ENCODE results near the gene TRIM50.
"Not testable (repeated sequence)": the region's sequence is repeated elsewhere in the genome, so short reads cannot be mapped to it uniquely, and the experiment has no call there.

Gene TRIM50

GRCh38 chr7:73311421-73311820 is 16.5 kb downstream of the TRIM50 start:
- DNase-seq, result not testable (repeated sequence)

GRCh38 chr7:73308665-73309214 is 19.1 kb downstream of the TRIM50 start, which contains the start of gene NSUN5:
NSUN5 (minus strand) TSS chr7:73308826; CDS start chr7:73308790, 36 bp downstream.
- peak; percentile 68 to 71 for DNase-seq

- no peak for DNase-seq
Measured at GRCh38 chr7:73308074-73308664, 19.7 kb downstream of the TRIM50 start.

- DNase-seq, result no peak
Measured at GRCh38 chr7:73307436-73307835, 20.4 kb downstream of the TRIM50 start.

- DNase-seq, result peak; percentile 46 to 48
Measured at GRCh38 chr7:73304612-73305387, 23.1 kb downstream of the TRIM50 start.

GRCh38 chr7:73304071-73304470 is 23.8 kb downstream of the TRIM50 start:
- DNase-seq, result no peak

GRCh38 chr7:73303546-73303945 is 24.3 kb downstream of the TRIM50 start:
- DNase-seq, result no peak

- DNase-seq, result not testable (repeated sequence)
Measured at GRCh38 chr7:73302846-73303245, 25.0 kb downstream of the TRIM50 start.

GRCh38 chr7:73301108-73301507 is 26.8 kb downstream of the TRIM50 start:
- DNase-seq, result not testable (repeated sequence)

- not testable (repeated sequence) for DNase-seq
Measured at GRCh38 chr7:73299812-73300211, 28.1 kb downstream of the TRIM50 start.

GRCh38 chr7:73297706-73298105 is 30.2 kb downstream of the TRIM50 start:
- not testable (repeated sequence) for DNase-seq

GRCh38 chr7:73297235-73297634 is 30.6 kb downstream of the TRIM50 start:
- not testable (repeated sequence) for DNase-seq

- DNase-seq, result not testable (repeated sequence)
Measured at GRCh38 chr7:73277210-73277609, 50.7 kb downstream of the TRIM50 start.

- not testable (repeated sequence) for DNase-seq
Measured at GRCh38 chr7:73267813-73268212, 60.1 kb downstream of the TRIM50 start.

- not testable (repeated sequence) for DNase-seq
Measured at GRCh38 chr7:73266719-73267368, 61.0 kb downstream of the TRIM50 start.

Measured in Kasumi-1 (cell line).